Suppressor macrophage treated with lipopolysaccharide for 1 hour (primary cell): ENCODE measurements around the gene TGM2.

ENCODE experiments used
- DNase-seq, 3 donors: peaks; one replicate each; pipeline ENCODE4 v3.0.0-alpha.2; 2020 to 2022

Gene TGM2

DNA sequence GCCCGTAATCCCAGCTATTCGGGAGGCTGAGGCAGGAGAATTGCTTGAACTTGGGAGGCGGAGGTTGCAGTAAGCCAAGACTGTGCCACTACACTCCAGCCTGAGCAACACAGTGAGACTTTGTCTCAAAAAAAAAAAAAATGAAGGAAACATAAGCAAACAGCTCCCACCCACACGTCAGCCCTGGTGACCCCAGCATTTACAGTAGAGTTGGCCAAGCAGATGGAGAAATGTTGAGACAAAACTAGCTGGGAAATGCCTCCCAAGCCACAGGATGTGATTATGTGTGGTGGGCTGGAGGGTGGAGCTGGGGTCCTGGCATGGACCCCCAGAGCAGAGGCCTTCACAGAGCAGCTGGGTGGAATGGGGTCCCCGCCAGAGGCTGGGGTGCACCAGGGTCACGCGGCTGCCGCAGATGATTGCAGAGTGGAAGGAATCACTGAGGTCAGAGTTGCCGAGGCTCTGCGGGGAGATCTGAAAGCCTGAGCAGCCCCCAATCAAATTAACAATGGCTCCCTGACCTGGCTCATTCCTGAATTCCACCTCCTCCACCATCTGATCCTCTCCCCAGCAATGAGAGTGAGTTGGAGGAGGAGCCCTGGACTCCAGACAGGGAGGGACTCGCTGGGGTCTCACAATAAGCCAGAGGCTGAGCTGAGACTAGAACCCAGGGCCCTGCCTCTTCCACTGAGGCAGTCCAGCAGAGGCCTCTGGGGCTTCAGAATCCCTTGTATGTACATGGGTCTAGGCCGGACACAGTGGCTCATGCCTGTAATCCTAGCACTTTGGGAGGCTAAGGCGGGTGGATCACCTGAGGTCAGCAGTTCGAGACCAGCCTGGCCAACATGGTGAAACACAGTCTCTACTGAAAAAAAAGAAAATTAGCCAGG, 34.7 kb upstream of the TGM2 start:
- DNase-seq, result peak; percentile 45 to 67 (median 51)

DNA sequence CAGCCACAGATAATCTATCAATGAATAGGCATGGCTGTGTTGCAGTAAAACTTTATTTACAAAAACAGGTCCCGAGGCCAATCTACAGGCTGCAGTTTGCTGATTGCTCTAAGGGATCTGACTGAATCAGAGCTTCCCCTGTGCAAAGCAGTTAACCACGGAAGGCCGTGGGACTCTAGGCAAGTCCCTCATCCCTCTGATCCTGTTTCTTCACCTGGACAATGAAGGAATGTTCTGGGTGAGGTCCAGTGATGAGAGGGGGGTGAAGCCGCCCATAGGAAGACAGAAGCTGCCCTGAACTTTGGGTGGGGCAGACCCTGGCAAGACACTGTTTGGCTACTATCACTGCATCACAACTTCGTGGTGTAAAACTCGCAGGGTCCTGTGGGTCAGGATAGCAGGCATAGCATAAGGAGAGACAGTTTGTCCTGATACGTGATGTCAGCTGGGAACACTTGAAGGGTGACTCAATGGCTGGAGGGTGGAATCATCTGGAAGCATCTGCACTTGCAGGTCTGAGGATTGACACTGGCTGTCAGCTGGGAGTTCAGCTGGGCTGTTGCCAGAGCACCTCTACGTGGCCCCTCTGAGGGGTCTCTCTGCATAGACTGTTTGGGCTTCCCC, 33.3 kb upstream of the TGM2 start:
- peak in 1 of 3 donors; percentile 37 for DNase-seq

DNA sequence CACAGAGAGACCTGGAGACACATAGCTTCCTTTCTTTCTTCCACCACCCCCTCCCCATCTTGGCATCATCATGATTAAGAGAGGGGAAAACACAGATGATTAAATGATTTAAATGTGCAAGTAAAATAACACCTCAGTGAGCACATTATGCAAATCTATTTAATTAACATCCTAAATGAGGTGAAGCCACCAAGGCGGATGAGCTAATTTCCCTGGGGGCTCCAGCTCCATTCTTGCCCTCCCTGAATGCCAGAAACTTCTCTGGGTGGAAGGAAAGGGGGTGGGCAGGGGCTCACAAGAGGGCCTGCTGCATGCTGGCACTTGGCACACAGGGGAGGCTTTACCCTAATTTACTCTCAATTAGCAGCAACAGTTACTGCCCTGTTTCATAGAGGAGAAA, 32.5 kb upstream of the TGM2 start:
- DNase-seq, result no peak

DNA sequence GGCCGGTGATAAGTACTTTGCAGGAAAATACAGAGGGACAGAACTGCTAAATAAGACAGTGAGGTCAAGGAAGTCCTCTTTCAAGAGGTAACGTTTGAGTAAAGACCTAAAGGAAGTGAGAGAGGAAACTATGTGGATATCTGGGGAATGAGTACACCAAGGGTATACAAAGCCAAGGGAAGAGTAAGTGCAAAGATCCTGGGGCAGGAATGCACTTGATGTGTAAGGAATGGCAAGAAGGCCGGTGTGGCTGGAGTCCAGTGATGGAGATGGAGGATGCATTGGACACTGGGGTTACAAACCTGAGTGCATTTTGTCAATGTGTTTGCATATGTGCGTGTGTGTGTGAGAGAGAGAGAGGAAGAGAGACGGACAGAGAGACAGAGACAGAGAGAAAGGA, 32.1 kb upstream of the TGM2 start:
- DNase-seq, result no peak

DNA sequence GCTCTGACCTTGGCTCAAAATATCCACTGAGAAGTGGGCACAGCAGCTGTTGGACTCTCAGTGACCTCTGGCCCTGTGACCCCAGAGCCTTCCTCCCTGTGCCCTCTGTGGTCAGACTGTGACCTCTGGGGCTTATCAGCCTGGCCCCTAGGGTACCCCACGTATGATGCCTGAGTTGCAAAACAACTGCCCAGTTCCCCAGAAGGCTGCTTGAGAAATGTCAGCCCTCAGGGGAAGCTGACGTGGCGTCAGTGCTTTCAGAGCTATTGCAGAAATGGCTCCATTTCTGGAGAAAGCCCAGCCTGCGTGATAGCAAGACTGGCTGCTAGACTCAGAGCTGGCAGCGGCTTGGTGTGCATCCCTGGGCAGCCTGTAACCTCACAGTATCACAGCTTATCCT, 31.5 kb upstream of the TGM2 start:
- DNase-seq, result peak; percentile 91 to 94 (median 94)

DNA sequence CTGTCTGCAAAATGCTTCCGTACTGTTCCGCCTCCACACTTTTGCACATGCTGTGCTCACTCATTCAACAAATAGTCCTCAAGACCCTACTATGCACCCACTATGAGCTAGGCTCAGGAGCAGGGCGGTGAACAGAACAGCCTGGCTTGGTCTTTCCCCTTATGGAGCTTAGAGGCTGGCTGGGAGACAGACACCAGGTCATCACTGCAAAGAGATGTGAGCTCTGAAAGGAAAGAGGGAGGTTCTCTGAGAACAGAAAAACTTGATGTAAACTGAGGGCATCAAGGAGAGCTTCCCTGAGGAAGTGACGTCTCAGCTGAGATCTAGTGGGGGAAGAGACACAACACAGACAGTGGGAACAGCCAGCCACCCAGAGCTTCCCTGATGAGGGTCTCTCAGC, 31.0 kb upstream of the TGM2 start:
- peak in 1 of 3 donors; percentile 33 for DNase-seq

DNA sequence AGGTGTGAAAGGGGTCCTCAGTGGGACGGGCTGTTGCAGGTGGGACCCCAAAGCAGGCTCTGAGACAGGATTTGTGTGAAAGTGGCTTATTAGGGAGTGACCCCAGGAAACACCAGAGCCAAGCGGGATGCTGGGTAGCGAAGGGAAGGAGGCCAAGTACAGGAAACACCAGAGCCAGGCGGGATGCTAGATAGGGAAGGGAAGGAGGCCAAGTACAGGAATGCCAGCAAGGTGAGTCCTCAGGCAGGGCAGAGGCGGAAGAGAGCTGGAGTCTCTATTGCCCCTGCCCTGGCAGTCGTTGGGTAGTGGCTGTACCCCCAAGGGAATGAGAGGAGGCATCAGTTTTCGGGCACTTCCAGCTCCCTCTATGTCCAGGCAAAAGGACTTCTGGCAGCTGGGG, 30.5 kb upstream of the TGM2 start:
- DNase-seq, result no peak

DNA sequence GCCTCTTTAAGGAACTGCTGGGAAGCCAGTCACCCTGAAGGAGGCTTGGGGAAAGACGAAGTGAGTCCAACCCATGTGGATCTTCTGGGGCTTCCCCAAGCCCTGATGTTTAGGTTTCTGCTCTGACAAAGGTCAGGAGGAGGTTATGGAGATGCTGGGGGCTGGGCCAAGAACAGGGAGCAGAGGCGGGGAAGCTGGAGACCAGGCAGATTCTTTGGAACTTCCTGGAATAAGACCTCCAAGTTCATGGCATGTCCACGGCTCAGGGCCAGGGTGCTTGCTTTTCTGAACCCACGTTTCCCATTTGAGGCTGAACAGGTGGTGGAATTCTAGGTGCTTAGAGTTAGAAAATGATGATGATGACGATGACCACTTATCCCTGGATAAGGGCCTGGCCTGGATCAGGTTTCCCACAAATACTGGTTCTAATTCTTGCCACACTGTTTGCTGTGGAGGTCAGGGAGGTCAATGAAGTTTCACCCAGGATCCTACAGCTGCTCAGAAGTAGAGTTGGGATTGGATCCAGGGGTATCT, 30.0 kb upstream of the TGM2 start:
- peak; percentile 81 to 88 (median 81) for DNase-seq

DNA sequence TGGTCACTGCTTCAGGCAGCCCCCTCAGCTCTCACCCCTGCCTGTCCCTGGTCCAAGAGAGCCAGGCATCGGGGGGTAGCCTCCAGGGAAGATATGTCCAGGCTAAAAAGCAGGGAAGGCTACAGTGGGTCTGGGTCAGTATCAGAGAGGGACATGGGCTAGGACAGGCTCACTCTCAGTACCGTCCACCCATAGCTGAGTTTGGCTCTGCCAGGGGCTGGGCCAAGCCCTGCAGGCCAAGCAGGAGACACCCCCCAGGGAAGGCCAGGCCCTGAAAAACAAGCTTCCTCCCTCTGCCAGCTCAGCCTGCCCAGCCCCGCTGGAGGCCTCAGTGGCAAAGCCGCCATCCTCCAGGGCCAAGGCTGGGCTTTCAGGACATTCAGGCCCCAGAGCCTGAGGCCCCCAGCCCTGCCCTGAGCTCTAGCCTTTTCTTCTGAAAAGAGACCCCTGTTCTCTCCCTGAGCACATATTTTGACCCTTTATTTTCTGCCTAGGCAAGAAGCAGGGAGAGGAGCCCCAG, 28.6 kb upstream of the TGM2 start:
- DNase-seq, result no peak

DNA sequence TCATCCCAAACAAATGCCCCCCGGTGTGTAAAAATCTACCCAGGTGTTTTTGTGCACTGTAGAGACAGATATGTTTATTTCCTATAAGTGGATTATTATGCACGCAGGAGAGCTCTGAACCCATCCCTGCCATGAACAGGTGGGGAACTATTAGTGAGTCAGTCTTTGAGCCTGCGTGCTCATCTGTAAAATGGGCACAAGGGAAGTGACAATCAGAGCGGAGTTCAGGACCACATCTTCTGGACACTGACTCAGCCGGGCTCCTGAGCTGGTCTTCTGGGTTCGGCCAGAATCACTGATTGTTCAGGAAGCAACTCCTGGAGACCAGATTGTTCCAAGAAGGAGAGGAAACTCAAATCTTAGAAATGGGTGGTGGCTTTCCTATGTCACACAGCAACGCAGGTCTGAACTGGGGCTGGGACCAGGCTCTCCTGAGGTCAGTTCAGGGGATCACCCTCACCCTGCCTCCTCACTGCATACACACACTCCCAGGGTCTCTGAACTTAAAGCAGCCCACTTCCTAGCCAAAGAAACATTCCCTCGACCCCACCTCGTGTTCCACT, 27.3 kb upstream of the TGM2 start:
- DNase-seq, result no peak

DNA sequence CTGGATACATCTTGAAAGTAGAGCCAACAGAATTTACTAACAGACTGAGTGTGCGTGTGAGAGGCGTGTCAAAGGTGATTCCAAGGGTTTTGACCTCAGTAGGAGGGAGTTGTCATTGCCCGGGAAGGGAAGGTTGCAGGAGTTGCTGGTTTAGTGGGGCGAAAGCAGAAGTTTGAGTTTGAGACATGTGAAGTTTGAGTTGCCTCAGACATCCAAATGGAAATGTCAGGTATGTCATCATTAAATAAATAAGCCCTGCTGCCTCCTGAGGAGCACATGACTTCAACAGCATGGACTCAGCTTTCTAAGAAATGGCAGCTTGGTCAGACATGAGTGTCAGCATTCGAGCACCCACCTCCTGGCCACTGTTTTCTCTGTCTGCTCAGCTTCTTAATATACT, 26.6 kb upstream of the TGM2 start:
- DNase-seq, result peak; percentile 56 to 82 (median 71)

DNA sequence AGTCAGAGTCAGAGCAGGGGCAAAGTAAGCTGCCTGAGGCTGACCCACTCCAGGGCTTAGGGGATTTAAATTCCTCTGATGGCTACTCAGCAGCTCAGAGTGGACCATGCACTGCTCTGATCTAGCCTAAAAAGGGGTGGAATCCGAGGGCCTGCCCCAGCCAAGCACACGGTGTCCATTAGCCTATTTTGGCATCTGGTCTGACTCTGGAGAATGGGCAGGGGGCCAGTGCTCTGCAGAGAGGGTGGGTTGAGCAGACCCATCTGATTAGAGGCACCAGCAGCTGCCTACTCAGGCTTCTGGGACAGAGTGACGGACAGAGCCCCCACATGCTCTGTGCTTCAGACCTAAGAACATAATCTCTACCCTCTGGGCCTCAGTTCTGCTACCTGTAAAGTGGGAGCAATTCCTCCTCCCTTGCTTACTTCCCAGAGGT, 25.9 kb upstream of the TGM2 start:
- no peak for DNase-seq

DNA sequence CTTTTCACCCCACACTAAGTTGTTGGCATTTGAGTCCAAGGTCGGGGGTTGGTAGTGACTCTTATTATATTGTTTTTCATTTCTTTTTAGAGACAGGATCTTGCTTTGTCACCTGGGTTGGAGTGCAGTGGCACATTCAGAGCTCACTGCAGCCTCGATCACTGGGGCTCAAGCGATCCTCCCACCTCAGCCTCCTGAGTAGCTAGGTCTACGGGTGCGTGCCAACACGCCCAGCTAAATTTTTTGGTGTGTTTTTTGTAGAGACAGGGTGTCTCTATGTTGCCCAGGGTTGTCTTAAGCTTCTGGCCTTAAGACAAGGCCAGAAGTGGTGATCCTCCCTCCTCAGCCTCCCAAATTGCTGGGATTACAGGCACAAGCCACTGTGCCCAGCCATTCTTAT, 25.1 kb upstream of the TGM2 start:
- no peak for DNase-seq

DNA sequence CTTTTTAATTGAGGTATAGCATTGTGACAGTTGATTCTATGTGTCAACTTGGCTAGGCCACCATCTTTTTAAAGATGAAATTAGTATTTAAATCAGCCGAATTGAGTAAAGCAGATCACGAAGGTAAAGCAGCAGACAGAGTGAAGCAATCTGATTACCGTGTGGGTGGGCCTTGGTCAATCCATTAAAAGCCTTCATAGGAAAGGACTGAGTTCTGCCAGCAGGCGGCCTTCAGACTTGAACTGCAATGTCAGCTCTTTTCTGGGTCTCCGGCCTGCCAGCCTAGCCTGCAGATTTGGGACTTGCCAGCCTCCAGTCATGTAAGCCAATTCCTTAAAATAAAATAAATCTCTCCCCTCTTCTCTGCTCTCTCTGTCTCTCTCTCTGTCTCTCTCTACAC, 22.4 kb upstream of the TGM2 start:
- peak; percentile 75 to 77 (median 76) for DNase-seq

DNA sequence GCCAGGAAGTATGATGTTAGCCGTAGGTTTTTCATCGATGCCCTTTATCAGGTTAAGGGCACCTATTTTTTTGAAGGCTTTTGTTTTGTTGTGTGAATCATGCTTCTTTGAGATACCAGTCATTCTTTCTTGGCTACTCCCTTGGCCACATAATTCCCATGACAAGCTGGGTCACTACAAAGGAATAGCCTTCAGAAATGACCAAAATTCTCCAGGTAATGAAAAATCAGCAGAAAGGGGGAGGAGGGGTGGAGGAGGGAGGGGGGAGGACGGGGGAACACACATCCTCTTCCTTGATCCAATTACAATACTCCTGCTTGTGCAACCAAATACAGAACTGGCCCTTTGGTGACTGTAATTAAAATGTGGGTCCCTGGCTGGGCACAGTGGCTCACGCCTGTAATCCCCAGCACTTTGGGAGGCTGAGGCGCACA, 21.7 kb upstream of the TGM2 start:
- no peak for DNase-seq

DNA sequence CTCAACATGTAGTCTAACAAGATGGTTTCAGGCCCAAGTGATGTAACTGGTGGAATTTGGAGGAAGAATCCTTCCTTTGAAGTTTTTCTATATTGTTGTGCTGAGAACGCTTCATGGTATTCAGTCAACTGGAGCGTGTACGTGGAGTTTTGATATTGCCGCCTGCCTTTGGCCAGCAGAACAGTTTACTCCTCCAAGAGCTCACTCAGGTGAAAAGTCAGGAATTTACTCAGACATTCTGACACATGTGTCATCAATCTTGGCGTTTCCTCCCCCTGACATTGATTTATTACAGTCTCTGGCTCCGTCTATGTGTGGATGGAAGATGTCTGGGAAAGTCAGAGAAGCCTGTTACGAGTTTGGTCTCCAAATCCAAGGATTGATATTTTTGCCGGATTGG, 19.0 kb upstream of the TGM2 start:
- no peak for DNase-seq

DNA sequence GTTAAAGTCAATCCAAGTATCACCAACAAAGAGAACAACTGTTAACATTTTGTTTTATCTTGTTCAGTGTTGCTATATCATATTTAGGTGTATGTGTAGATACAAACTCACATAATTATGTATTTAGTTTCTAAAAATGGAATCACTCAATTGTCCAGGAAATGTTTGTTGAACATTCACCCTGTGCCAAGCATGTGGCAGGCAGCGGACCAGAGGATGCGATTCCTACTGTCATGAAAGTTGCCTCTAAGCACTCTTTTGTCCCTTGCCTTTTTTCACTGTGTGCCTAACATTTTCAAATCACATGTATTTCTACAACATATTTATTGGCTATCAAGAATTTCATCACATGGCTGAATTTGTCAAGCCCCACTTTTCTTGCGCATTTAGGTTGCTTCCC, 16.9 kb upstream of the TGM2 start:
- no peak for DNase-seq

DNA sequence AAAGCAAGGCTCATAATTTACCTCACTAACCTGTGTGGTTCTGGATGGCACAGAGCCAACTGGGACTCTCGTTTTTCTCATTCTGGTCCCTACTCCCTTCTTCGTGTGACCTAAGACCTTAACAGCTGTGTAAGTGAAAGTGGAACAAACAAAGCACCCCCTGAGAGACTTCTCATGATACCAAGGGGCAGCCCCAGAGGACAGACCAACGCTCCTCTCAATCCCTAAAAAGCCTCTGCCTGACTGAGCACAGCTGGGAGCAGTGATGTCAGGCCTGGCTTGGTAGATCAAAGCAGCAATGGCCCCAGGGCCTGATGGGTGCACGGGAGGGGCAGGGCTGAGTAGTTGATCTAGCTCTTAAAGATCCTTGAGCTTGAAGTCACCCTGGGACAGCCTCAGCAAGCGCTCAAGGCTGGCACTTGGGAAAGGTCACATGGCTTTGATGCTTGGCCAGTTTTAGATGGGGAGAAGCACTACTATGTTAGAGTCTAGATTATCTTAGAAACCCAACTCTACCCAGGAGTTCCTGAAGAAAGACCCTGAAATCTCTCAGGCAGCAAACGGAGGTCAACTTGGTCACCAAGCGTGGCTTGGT, 16.2 kb upstream of the TGM2 start:
- no peak for DNase-seq

DNA sequence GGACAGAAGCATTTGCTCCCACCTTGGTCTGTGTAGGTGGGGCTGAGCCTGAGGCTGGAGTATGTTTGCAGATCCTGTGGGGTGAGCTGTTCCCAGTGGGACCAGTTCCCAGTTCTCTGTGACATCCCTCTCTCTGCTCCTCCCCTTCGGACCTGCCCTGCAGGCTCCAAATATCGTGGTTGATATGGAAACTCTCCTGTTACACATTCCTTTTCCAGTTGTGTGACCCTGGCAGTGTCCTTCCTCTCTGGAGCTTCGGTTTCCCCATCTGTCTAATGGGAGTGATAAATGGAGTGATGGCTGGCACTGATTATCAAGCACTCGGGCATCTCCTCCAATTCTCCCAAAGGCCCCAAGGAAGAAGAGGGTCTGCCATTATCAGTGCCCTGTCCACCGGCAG, 15.7 kb upstream of the TGM2 start:
- DNase-seq, result no peak

DNA sequence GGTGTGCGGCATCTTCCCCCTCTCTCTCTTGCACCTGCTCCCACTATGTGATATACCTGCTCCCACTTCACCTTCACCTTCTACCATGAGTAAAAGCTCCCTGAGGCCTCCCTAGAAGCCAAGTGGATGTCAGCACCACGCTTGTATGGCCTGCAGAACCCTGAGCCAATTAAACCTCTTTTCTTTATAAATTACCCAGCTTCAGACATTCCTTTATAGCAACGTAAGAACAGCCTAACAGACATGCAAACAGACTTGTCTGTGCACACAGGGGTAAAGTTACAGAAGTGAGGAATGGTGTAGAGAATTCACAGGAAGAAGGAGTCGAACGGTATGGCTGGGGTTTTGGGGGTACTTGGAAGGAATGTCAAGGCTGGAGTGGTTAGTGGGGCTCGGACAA, 14.8 kb upstream of the TGM2 start:
- no peak for DNase-seq

DNA sequence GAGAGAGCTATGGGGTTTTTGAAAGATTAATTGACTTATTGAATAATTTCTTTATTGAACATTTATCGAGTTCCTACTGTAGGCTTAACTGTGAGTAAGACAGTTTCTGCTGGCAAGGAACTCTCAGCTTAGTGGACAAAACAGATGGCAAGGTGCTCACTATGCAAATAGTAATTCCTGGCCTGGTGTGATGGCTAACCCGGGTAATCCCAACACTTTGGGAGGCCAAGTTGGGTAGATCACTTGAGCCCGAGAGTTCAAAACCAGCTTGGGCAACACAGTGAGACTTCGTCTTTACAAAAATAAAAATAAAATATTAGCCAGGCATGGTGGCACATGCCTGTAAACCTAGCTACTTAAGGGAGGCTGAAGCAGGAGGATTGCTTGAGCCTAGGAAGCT, 13.5 kb upstream of the TGM2 start:
- no peak for DNase-seq

DNA sequence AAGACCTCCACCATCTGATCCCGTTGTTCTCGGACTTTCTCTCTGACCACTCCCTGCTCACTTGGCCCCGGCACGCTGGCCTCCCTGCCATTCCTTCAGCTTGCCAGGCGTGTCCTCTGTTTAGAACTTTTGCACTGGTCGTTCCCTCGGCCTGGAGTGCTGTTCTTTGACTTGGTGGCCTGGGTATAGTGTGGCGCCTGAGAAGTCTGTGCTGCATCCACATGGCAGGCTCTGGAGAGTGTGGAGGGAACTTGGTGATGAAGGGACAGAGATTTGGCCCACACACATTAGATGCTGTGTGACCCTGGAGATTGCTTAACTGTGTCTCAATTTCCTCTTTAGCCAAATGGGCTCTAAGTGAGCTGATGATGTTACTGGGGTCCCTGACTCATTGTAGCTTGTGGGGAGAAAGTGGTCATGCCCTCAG, 13.0 kb upstream of the TGM2 start:
- peak; percentile 82 to 92 (median 91) for DNase-seq

DNA sequence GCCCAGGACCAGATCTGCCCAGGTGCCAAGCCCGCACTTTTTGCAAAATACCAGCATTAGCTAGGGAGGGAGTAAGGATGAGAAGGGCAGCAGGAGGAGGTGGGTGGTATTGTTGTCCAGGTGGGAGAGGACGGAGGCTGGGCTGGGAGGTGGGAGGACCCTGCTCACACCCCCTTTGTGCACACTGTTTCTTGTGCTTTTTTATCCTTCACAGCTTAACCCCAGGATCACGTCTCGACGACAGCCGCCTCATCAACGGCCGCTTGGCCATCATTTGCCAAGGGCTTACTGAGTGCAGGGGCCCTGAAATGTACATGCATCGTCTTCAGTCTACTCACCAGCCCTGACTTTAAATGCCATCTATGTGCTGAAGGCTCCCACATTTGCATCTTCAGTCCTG, 12.1 kb upstream of the TGM2 start:
- no peak for DNase-seq
